GM13976 (cell line): ENCODE results near the gene CMA1.
"Not testable (repeated sequence)": the region's sequence is repeated elsewhere in the genome, so short reads cannot be mapped to it uniquely, and the experiment has no call there.

Source experiments
- DNase-seq: peaks from one replicate; pipeline ENCODE4 v3.0.0; 2012; ENCODE audit warnings: low spot score
- in situ Hi-C: fragments of 300-500 bp; cut with MboI; formaldehyde crosslinking; loops from one replicate; pipeline ENCODE4 v1.12.0; 2022; ENCODE audit warnings: low sequenced_read_pairs, mixed read lengths, inconsistent platforms; ENCODE audit not compliant: unreplicated experiment
- TF ChIP-seq, protein P1 (sequence below): IDR thresholded peaks from 2 replicates; pipeline ENCODE4 v1.5.1; 2012; ENCODE audit warnings: borderline replicate concordance, mild to moderate bottlenecking; ENCODE audit not compliant: insufficient read depth; ENCODE audit errors: extremely low read depth, missing control alignments, control extremely low read depth

CMA1 gene, protein sequence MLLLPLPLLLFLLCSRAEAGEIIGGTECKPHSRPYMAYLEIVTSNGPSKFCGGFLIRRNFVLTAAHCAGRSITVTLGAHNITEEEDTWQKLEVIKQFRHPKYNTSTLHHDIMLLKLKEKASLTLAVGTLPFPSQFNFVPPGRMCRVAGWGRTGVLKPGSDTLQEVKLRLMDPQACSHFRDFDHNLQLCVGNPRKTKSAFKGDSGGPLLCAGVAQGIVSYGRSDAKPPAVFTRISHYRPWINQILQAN

DNA sequence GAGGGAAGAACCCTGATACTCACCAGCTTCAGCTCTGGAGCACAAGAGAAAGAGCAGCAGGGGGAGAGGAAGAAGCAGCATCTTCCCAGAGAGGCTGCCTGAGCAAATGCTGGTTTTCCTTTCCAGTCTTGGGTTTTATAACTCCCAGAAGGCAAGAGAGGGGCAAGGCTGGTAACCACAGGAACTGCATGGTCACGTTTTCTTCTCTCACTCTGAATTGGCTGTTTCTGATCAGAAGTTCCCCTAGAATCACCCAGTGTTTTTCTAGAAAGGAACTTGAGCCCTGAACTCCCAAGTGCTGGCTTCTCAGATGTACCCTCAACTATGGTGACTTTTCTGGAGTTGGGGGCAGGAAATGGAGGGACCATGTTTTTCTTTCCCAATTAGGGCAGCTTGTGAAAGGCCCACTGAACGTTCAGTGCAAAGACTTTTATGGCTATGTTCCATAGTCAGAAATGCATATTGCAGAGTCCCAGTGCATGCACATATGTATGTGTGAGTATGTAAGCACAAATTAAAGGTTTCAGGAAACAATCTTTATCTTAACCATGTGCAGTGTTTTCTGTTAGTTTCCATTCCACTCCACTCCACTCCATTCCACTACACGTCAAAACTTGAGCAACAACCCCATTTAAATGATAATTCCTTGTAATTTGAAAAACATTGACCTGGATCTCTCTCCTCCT is at the start of gene CMA1:
TSS of gene CMA1 (minus strand) at position 111 of the 686 bp plus-strand sequence. CDS start at position 81, 30 bp downstream.
- in situ Hi-C loops = no loop called here
- no peak for DNase-seq
- TF ChIP-seq, protein P1, sequence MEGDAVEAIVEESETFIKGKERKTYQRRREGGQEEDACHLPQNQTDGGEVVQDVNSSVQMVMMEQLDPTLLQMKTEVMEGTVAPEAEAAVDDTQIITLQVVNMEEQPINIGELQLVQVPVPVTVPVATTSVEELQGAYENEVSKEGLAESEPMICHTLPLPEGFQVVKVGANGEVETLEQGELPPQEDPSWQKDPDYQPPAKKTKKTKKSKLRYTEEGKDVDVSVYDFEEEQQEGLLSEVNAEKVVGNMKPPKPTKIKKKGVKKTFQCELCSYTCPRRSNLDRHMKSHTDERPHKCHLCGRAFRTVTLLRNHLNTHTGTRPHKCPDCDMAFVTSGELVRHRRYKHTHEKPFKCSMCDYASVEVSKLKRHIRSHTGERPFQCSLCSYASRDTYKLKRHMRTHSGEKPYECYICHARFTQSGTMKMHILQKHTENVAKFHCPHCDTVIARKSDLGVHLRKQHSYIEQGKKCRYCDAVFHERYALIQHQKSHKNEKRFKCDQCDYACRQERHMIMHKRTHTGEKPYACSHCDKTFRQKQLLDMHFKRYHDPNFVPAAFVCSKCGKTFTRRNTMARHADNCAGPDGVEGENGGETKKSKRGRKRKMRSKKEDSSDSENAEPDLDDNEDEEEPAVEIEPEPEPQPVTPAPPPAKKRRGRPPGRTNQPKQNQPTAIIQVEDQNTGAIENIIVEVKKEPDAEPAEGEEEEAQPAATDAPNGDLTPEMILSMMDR = no peak

DNA sequence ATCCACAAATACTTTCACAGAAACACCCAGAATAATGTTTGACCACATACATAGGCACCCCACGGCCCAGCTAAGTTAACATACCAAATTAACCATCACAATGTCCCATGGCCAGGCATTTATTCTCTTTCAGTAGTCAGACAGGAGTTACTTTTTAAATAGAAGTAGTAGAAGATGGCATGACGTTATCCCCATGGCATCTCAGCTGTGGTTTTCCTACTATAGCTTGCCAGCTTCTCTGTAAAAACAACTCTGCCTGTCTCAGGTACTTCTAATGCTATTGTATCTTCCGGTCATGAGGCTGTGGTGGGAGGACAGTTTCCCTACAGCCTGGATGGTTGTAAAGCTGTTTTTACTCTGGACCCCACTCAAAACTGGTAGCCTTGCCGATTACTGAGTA is 48.7 kb upstream of the CMA1 start:
- DNase-seq = no peak
- in situ Hi-C loops = no loop called here
- TF ChIP-seq, protein P1 = no peak

DNA sequence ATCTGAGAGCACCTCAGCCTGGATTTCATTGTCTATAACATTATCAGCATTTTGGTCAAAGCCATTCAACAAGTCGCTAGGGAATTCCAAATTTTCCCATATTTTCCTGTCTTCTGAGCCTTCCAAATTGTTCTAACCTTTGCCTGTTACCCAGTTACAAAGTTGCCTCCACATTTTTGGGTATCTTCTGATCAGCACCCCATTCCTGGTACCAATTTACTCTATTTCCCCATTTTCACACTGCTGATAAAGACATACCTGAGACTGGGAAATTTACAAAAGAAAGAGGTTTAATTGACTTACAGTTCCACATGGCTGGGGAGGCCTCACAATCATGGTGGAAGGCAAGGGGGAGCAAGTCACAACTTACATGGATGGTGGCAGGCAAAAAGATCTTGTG is 41.0 kb upstream of the CMA1 start:
- in situ Hi-C loops, DNase-seq: not testable (repeated sequence)

DNA sequence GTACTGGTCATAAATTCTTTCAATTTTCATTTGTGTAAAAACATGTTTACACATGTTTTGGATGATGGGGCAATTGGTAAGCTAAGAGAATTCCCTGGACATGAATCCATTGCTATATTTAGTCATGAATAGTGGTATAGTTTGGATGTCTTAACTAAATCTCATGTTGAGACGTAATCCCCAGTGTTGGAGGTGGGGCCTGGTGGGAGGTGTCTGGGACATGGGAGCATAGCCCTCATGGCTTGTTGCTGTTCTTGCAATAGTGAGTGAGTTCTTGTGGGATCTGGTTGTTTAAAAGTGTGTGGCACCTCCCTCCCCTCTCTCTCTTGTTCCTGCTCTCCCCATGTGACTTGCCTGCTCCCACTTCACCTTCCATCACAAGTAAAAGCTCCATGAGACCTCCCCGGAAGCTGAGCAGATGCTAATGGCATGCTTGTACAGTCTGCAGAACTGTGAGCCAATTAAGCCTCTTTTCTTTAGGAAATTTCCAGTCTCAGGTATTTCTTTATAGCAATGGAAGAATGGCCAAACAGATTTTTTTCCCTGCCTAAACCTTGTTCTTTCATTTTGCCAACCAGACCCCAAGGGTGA is 34.4 kb upstream of the CMA1 start:
- DNase-seq = no peak
- in situ Hi-C loops = no loop called here
- TF ChIP-seq, protein P1 = no peak

DNA sequence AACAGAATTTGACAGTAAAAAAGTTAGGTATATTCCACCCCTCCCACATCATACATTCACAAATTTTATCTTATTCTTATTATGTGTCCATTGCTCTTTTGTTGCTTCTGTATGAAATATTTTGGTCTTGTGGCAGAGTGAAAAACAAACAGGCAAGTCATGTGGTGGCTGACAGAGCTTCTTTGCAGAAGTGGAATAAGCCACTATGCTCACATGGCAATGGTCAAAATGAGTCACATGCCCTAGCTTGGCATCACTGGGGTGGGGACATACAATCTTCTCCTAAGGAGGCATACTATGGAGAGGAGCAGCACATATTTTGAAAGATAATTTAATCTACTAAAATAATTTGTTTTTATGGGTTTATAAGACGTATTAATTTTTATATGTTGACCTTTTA is 27.7 kb upstream of the CMA1 start:
- no peak for DNase-seq
- in situ Hi-C loops = no loop called here
- TF ChIP-seq, protein P1 = no peak

DNA sequence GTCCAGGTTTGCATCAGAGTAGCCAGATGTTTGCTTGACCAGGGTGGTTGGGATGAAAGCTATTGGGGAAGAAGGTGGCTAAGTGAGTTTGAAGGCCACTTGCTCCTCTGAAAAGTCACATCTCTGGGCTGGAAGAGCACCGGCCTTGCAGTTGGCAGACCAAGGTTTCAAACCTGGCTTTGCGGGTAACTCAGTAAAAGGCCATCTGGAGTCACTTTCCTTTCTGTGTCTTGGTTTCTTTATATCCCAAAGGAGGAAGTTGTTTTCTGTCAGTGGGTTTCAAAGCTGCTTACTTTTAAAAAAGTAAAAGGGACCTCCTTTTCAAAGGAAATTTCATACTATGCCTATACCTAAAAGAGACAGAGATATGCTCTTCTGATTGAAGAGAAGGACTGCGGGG is 26.2 kb upstream of the CMA1 start:
- in situ Hi-C loops = no loop called here
- TF ChIP-seq, protein P1 = no peak

DNA sequence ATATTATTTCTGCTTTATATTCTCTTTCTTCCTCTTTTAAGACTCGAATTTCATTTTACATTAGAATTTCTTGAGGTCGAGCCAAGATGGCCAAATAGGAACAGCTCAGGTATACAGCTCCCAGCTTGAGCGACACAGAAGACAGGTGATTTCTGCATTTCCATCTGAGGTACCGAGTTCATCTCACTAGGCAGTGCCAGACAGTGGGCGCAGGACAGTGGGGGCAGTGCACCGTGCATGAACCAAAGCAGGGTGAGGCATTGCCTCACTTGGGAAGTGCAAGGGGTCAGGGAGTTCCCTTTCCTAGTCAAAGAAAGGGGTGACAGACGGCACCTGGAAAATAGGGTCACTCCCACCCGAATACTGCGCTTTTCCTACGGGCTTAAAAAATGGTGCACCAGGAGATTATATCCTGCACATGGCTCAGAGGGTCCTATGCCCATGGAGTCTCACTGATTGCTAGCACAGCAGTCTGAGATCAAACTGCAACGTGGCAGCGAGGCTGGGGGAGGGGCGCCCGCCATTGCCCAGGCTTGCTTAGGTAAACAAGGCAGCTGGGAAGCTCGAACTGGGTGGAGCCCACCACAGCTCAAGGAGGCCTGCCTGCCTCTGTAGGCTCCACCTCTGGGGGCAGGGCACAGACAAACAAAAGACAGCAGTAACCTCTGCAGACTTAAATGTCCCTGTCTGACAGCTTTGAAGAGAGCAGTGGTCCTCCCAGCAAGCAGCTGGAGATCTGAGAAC is 18.0 kb upstream of the CMA1 start:
- DNase-seq, in situ Hi-C loops: not testable (repeated sequence)

More for the DNA sequence above, 26.2 kb upstream of the CMA1 start:
- DNase-seq = no peak
